HepG2 (cell line): ENCODE data around the gene BICDL2. TPM values are rescaled to one million over a fixed set of nuclear protein-coding genes. Genes with fewer than 3 reads are reported as not detected.

Experiments used
- ATAC-seq: fragments of 200-7000 bp; cut with Tn5 transposase; 3 replicates; pipeline ENCODE4 v1.9.1; 2020; ENCODE audit warnings: mild to moderate bottlenecking, moderate library complexity
- BruUV-seq: library from RNA; stranded (reverse); fragments of 400-500 nt; replicated peaks from 2 replicates; lab custom pipeline; 2021; lab: Mats Ljungman, UMichigan
- CTCF ChIA-PET: fragments of 300-600 bp; formaldehyde crosslinking; extraction: SDS; loops from one replicate; lab custom pipeline; 2021; ENCODE audit warnings: low total read pairs, inconsistent platforms, low intra/inter-chr PET ratio; lab: Yijun Ruan, JAX
- POLR2A ChIA-PET: fragments of 350-600 bp; sonication (Branson Sonifier 250); formaldehyde crosslinking; loops from one replicate; lab custom pipeline; 2020; ENCODE audit warnings: antibody characterized with exemption, inconsistent platforms; lab: Yijun Ruan, JAX
- DNase-seq: peaks from one replicate; pipeline ENCODE4 v3.0.0-alpha.2; 2015; ENCODE audit warnings: low spot score
- FAIRE-seq: peaks from 3 replicates; lab custom pipeline; 2011; peaks lifted over from hg19 to GRCh38; lab: Jason Lieb, UNC
- H2AFZ ChIP-seq: one replicate; pipeline ENCODE4 v1.6.1; 2011; ENCODE audit warnings: low read length, inconsistent platforms
- H3K27ac ChIP-seq: fragments of 300-600 bp; 3 replicates; pipeline ENCODE4 v1.8.0; 2011; ENCODE audit warnings: mixed run types, mild to moderate bottlenecking, mixed read lengths, low read length, inconsistent platforms; ENCODE audit not compliant: insufficient read depth; ENCODE audit errors: extremely low read length
- H3K27me3 ChIP-seq, 2 experiments: fragments of 200-600 bp in 1 of 2; 2 replicates in 1 of 2; 3 replicates in 1 of 2; pipeline versions ENCODE4 v1.6.0 to v1.8.0; 2011; ENCODE audit warnings: low read length in 2 of 2, mild to moderate bottlenecking in 2 of 2, moderate library complexity in 2 of 2, inconsistent platforms in 1 of 2; ENCODE audit not compliant: insufficient read depth in 2 of 2, control insufficient read depth in 1 of 2
- H3K36me3 ChIP-seq, 2 experiments: fragments of 200-600 bp in 1 of 2; replicated peaks in 1 of 2; 2 replicates in 1 of 2; 3 replicates in 1 of 2; pipeline versions ENCODE4 v1.5.1 to v1.8.0; 2011; ENCODE audit warnings: low read length in 2 of 2, inconsistent platforms in 1 of 2; ENCODE audit not compliant: insufficient read depth in 2 of 2, control insufficient read depth in 1 of 2
- H3K4me1 ChIP-seq: 2 replicates; pipeline ENCODE4 v1.5.1; 2012; ENCODE audit warnings: low read length, inconsistent platforms; ENCODE audit not compliant: insufficient read depth
- H3K4me2 ChIP-seq: 2 replicates; pipeline ENCODE4 v1.6.0; 2011; ENCODE audit warnings: low read depth, low read length, inconsistent platforms
- H3K4me3 ChIP-seq, 3 experiments: fragments of 200-600 bp in 1 of 3; sonication (generic), shearing (Covaris generic) in 1 of 3; replicated peaks in 1 of 3; 2 replicates each; pipeline ENCODE4 v1.5.1; 2011 to 2016; ENCODE audit warnings: low read length in 3 of 3, inconsistent platforms in 2 of 3, low read depth in 2 of 3, mild to moderate bottlenecking in 2 of 3, control low read depth in 1 of 3, mixed read lengths in 1 of 3; ENCODE audit not compliant: insufficient read depth in 1 of 3
- H3K79me2 ChIP-seq: one replicate; pipeline ENCODE4 v1.6.1; 2011; ENCODE audit warnings: low read length, inconsistent platforms; ENCODE audit not compliant: insufficient read depth
- H3K9ac ChIP-seq: 2 replicates; pipeline ENCODE4 v1.6.0; 2011; ENCODE audit warnings: mild to moderate bottlenecking, low read depth, low read length, inconsistent platforms; ENCODE audit not compliant: insufficient read depth
- H3K9me3 ChIP-seq: 2 replicates; pipeline ENCODE4 v1.5.1; 2012; ENCODE audit warnings: mild to moderate bottlenecking, low read length
- H4K20me1 ChIP-seq: 2 replicates; pipeline ENCODE4 v1.6.0; 2011; ENCODE audit warnings: inconsistent platforms, mild to moderate bottlenecking, low read length, moderate library complexity; ENCODE audit not compliant: insufficient read depth
- HIVEP1 ChIP-seq: sonication (generic); formaldehyde crosslinking; IDR thresholded peaks from 2 replicates; pipeline ENCODE4 v1.4.0; 2020; ENCODE audit warnings: mild to moderate bottlenecking, missing genetic modification reagents
- KLF9 ChIP-seq: IDR thresholded peaks from 2 replicates; pipeline ENCODE4 v1.6.1; 2016; ENCODE audit warnings: low read depth
- SIX4 ChIP-seq: sonication (generic); formaldehyde crosslinking; IDR thresholded peaks from 2 replicates; pipeline ENCODE4 v1.4.0; 2020; ENCODE audit warnings: missing genetic modification reagents
- SRSF4 ChIP-seq: fragments of 200-400 bp; formaldehyde crosslinking; IDR thresholded peaks from one replicate; pipeline ENCODE4 v1.6.1; 2018; ENCODE audit warnings: mild to moderate bottlenecking, low read depth, low read length, moderate library complexity; ENCODE audit not compliant: poor library complexity, severe bottlenecking
- TFE3 ChIP-seq: IDR thresholded peaks from 2 replicates; pipeline ENCODE4 v1.6.1; 2016
- TGIF2 ChIP-seq: IDR thresholded peaks from 2 replicates; pipeline ENCODE4 v1.6.1; 2016; ENCODE audit warnings: control low read depth, missing compliant biosample characterization
- ZFP90 ChIP-seq: sonication (generic); formaldehyde crosslinking; IDR thresholded peaks from 2 replicates; pipeline ENCODE4 v1.8.0; 2022; ENCODE audit warnings: missing genetic modification reagents, mild to moderate bottlenecking, inconsistent platforms, borderline replicate concordance
- ZMYM3 ChIP-seq: sonication (generic); formaldehyde crosslinking; IDR thresholded peaks from 2 replicates; pipeline ENCODE4 v1.5.1; 2020; ENCODE audit warnings: mild to moderate bottlenecking, missing genetic modification reagents
- ZNF3 ChIP-seq: IDR thresholded peaks from 2 replicates; pipeline ENCODE4 v1.7.0; 2017; ENCODE audit warnings: inconsistent platforms
- ZNF530 ChIP-seq: sonication (generic); formaldehyde crosslinking; IDR thresholded peaks from 2 replicates; pipeline ENCODE4 v1.5.0; 2020; ENCODE audit warnings: low read depth, mild to moderate bottlenecking, missing genetic modification reagents
- ZNF557 ChIP-seq: sonication (generic); formaldehyde crosslinking; IDR thresholded peaks from 2 replicates; pipeline ENCODE4 v1.4.0; 2020; ENCODE audit warnings: missing genetic modification reagents
- ZNF614 ChIP-seq: IDR thresholded peaks from 2 replicates; pipeline ENCODE4 v1.6.1; 2018; ENCODE audit warnings: missing biosample characterization, missing genetic modification reagents, inconsistent platforms, borderline replicate concordance
- ZNF850 ChIP-seq: sonication (generic); formaldehyde crosslinking; conservative IDR thresholded peaks from 2 replicates; pipeline ENCODE4 v1.9.0; 2021; ENCODE audit warnings: mild to moderate bottlenecking, missing genetic modification reagents
- ZSCAN9 ChIP-seq: IDR thresholded peaks from 2 replicates; pipeline ENCODE4 v1.6.1; 2016; ENCODE audit warnings: borderline replicate concordance
- ZUFSP ChIP-seq: sonication (generic); formaldehyde crosslinking; IDR thresholded peaks from 2 replicates; pipeline ENCODE4 v1.9.0; 2021; ENCODE audit warnings: missing genetic modification reagents, mild to moderate bottlenecking, borderline replicate concordance
- ZZZ3 ChIP-seq: sonication (generic); formaldehyde crosslinking; IDR thresholded peaks from 2 replicates; pipeline ENCODE4 v1.4.0; 2020; ENCODE audit warnings: missing genetic modification reagents, mild to moderate bottlenecking, borderline replicate concordance
- WGBS: methylation state at CpG from one replicate; pipeline ENCODE4 v1.1.6; 2017; ENCODE audit warnings: low lambda C conversion rate; 5-methylcytosine and 5-hydroxymethylcytosine counted together
- in situ Hi-C: cut with HindIII; loops from 2 replicates; pipeline ENCODE4 v1.10.0; 2017; ENCODE audit warnings: low pct_unique_long_range_greater_than_20kb; ENCODE audit not compliant: extremely low pct_ligation_motif_present
- intact Hi-C: fragments of 100-400 bp; cut with micrococcal nuclease; formaldehyde crosslinking; loops from one replicate; pipeline ENCODE4 v1.10.0; 2022; ENCODE audit not compliant: unreplicated experiment
- polyA plus RNA-seq, 8 experiments: library from polyadenylated mRNA; depleted of rRNA in 3 of 8; stranded (reverse) in 7 of 8; unstranded in 1 of 8; fragments of >200 nt; fragmentation: Illumina TruSeq in 4 of 8; extraction: Trizol in 4 of 8; gene quantifications; 2 replicates each; pipeline versions ENCODE4 v1.2.1 to v1.2.3, GENCODE V29; 2011 to 2016; ENCODE audit warnings: low read depth in 4 of 8, missing spikeins in 1 of 8, mixed read lengths in 1 of 8; ENCODE audit not compliant: insufficient read depth in 1 of 8
- total RNA-seq, 5 experiments: library from RNA; depleted of rRNA; stranded (reverse); fragments of >200 nt; fragmentation: Illumina TruSeq; extraction: Trizol; gene quantifications; 2 replicates each; pipeline ENCODE4 v1.2.3, GENCODE V29; 2016; ENCODE audit warnings: low read depth in 1 of 5
- TF ChIP-seq, protein P1 (sequence below): sonication (generic); formaldehyde crosslinking; conservative IDR thresholded peaks from 2 replicates; pipeline ENCODE4 v1.4.0; 2020; ENCODE audit warnings: missing genetic modification reagents
- TF ChIP-seq, protein P2 (sequence below): sonication (generic); formaldehyde crosslinking; IDR thresholded peaks from 2 replicates; pipeline ENCODE4 v1.8.0; 2022; ENCODE audit warnings: low read depth, missing genetic modification reagents

The BICDL2 gene
- total and polyA plus RNA-seq, 2 of the 13 experiments (the other 11 are each of a cell fraction or from before 2014, with no cell fraction given): 0.12 TPM; not detected in 1

DNA sequence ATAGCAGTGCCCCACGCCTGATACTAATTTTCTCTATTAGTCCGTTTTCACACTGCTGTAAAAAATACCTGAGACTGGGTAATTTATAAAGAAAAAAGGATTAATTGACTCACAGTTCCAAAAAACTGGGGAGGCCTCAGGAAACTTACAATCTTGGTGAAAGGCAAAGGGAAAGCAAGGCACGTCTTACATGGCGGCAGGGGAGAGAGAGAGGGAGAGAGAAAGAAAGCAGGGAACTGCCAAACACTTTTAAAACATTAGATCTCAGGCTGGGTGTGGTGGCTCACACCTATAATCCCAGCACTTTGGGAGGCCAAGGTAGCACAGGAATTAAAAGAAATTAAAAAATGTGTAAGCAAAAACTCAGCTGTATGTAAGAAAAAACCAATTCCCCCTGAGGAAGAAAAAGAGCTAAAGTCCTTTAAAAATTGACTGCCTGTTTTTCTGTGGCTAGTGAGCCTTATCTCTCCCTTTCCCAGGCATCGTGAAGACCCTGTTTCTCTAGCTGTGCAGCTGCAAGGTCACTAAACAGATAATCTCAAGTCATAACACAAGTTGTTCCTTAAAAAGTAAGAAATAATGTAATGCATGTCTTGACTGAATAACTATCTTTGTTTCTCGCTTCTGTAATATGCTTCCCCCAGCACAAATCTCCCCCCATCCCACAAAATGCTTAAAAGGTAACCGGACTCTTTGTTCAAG, 48.4 kb upstream of the BICDL2 start (continued):
- TF ChIP-seq TFE3 (CRISPR knock-in tag) (no peak), ZFP90 (CRISPR knock-in tag) (no peak), ZNF530 (CRISPR knock-in tag) (no peak), ZNF850 (CRISPR knock-in tag) (no peak)
- TF ChIP-seq, all 625 proteins: peak for 0

- Histone ChIP-seq H3K27ac (no peak overlapping the region), H2AFZ (no peak overlapping the region), H3K79me2 (no peaks in the 10 kb centered on the region), H3K4me3 (no peak overlapping the region), H3K36me3 (no peaks in the 10 kb centered on the region), H3K4me1 (peaks cover 46% of the 10 kb centered on the region), H3K4me2 (no peak overlapping the region), H3K9me3 (no peaks in the 10 kb centered on the region), H3K27me3 (peaks cover 2 to 5% of the 10 kb centered on the region in 2 experiments; a peak in 1 of 5 replicates), H3K9ac (no peak overlapping the region), H4K20me1 (no peaks in the 10 kb centered on the region)
- ChIA-PET CTCF (no interaction called here), POLR2A (interaction anchor here (2.2 kb wide), 1 partner anchor 14 kb away, joined by 6 read pairs; no protein-coding TSS in a partner anchor)
- no peak for DNase-seq
- intact Hi-C loops (no loop called here), in situ Hi-C loops (no loop called here)
- ATAC-seq: no peak
- WGBS: 65% methylated on average over 1 of the region's 1 CpG
- BruUV-seq: no TSS peak
- no peak for FAIRE-seq
- no peak for TF ChIP-seq HIVEP1 (CRISPR knock-in tag)
- no peak for TF ChIP-seq KLF9
- TF ChIP-seq ZNF3 (CRISPR knock-in tag): no peak
- TF ChIP-seq ZNF557: no peak
- no peak for TF ChIP-seq ZSCAN9 (CRISPR knock-in tag)
- no peak for TF ChIP-seq ZUFSP (CRISPR knock-in tag)
- TF ChIP-seq ZNF614 (CRISPR knock-in tag): no peak
- no peak for TF ChIP-seq ZMYM3 (CRISPR knock-in tag)
- no peak for TF ChIP-seq TGIF2 (CRISPR knock-in tag)
- TF ChIP-seq, protein P1, sequence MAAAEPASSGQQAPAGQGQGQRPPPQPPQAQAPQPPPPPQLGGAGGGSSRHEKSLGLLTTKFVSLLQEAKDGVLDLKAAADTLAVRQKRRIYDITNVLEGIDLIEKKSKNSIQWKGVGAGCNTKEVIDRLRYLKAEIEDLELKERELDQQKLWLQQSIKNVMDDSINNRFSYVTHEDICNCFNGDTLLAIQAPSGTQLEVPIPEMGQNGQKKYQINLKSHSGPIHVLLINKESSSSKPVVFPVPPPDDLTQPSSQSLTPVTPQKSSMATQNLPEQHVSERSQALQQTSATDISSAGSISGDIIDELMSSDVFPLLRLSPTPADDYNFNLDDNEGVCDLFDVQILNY (CRISPR knock-in tag): no peak
- no peak for TF ChIP-seq SRSF4
- TF ChIP-seq, protein P2, sequence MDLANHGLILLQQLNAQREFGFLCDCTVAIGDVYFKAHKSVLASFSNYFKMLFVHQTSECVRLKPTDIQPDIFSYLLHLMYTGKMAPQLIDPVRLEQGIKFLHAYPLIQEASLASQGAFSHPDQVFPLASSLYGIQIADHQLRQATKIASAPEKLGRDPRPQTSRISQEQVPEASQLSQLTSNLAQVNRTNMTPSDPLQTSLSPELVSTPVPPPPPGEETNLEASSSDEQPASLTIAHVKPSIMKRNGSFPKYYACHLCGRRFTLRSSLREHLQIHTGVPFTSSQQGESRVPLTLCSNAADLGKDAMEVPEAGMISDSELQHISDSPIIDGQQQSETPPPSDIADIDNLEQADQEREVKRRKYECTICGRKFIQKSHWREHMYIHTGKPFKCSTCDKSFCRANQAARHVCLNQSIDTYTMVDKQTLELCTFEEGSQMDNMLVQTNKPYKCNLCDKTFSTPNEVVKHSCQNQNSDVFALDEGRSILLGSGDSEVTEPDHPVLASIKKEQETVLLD (CRISPR knock-in tag): no peak
- no peak for TF ChIP-seq SIX4
- TF ChIP-seq ZZZ3: no peak
Measured at GRCh38 chr16:3084491-3084890, 47.7 kb upstream of the BICDL2 start.
